ENCODE data around the gene ATXN1L.

DNA sequence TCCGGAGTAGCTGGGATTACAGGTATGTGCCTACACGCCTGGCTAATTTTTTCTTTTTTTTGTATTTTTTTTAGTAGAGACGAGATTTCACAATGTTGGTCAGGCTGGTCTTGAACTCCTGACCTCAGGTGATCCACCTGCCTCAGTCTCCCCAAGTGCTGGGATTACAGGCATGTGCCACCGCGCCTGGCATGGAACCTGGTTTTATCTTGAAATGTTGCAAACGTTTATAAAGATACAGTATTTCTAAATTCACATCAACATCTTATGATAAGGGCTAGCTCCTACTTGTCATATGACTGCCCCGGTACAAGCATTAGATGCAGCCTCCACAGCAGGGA, 48.1 kb downstream of the ATXN1L start:
- TF ChIP-seq, protein P1, sequence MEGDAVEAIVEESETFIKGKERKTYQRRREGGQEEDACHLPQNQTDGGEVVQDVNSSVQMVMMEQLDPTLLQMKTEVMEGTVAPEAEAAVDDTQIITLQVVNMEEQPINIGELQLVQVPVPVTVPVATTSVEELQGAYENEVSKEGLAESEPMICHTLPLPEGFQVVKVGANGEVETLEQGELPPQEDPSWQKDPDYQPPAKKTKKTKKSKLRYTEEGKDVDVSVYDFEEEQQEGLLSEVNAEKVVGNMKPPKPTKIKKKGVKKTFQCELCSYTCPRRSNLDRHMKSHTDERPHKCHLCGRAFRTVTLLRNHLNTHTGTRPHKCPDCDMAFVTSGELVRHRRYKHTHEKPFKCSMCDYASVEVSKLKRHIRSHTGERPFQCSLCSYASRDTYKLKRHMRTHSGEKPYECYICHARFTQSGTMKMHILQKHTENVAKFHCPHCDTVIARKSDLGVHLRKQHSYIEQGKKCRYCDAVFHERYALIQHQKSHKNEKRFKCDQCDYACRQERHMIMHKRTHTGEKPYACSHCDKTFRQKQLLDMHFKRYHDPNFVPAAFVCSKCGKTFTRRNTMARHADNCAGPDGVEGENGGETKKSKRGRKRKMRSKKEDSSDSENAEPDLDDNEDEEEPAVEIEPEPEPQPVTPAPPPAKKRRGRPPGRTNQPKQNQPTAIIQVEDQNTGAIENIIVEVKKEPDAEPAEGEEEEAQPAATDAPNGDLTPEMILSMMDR (conservative IDR thresholded peaks at IDR 0.05; ENCODE audit: low read length), result no peak
- TF ChIP-seq EZH2phosphoT487 (IDR thresholded peaks at IDR 0.05; ENCODE audit: borderline replicate concordance), result no peak
